ENCODE measurements around the gene FIG4. TPM values are rescaled to one million over a fixed set of nuclear protein-coding genes. Genes with fewer than 3 reads are reported as not detected.
A peak's percentile ranks its signal among the peaks of the same experiment; 100 is the strongest.

The FIG4 gene
- total RNA-seq, 5 donors from 2014 or later (not counting 1 experiment from before 2014, with no cell fraction given) = 10.5 to 13.5 (median 11.5) TPM

DNA sequence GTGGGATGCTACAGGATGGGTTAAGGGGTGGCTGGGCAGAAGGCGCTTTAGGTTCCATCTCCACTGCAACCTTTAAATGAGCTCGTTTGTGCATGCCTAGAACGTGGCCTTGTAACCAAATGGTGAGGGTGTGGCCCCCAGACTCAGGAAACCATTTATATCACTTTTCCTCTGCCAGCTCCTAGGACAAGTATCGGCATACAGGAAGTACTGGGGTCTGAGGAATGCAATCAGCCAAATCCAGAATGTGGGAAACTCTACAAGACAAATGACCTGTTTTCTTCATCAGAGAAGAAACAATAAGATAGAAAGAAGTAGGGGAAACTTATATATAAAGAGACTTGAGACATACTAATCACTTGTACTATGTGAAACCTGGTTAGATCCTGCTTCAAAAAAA is 21.3 kb upstream of the FIG4 start:
- Mint-ChIP-seq H3K36me3 (peaks cover 36% of the 10 kb centered on the region), H3K4me3 (no peak overlapping the region), H3K4me1 (no peaks in the 10 kb centered on the region), H3K27me3 (no peaks in the 10 kb centered on the region), H3K9me3 (no peaks in the 10 kb centered on the region), H3K27ac (no peak overlapping the region)
- DNase-seq = no peak
- ATAC-seq (replicated peaks in 1 of 4) = no peak
- H3K27ac ChIP-seq (ENCODE audit: low read length) = no peak overlapping the region
- WGBS (ENCODE audit: insufficient coverage) = no CpG with 5 or more reads among the region's 4 CpGs
- H3K27me3 ChIP-seq (replicated peaks in 1 of 2; ENCODE audit: control insufficient read depth in 2 of 2, extremely low read depth in 1 of 2, insufficient read depth in 2 of 2, low read length in 1 of 2) = no peaks in the 10 kb centered on the region
- peaks cover 0 to 5% of the 10 kb centered on the region in 2 donors for H3K36me3 ChIP-seq (ENCODE audit: control insufficient read depth in 2 of 2, extremely low read depth in 1 of 2, insufficient read depth in 1 of 2, low read length in 1 of 2)
- H3K4me3 ChIP-seq (ENCODE audit: control insufficient read depth in 1 of 2, extremely low read depth in 1 of 2, low read length in 1 of 2) = no peak overlapping the region
- POLR2A ChIA-PET = no interaction called here
- CTCF ChIA-PET = no interaction called here
- H3K4me1 ChIP-seq (ENCODE audit: control insufficient read depth in 1 of 2, extremely low read depth in 1 of 2, insufficient read depth in 2 of 2, low read length in 2 of 2) = no peaks in the 10 kb centered on the region
- no peaks in the 10 kb centered on the region for H3K9me3 ChIP-seq

DNA sequence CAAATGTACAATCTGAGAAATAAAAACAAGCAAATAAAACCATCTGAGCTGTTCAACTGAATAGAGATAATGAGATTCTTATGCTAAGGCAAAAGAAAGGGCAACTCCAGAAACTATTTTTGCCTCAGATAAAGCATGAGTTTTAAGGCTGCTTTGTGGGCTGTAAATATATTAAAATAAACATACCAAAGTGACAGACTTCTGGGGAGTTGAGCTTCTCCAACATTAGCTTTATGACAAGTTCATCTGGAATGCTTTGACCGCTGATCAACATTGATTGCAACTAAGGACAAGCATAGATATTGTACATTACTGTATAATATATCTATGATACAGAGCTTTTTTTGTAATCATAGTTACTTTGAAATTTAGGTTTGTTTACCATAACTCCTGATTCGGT is 19.4 kb upstream of the FIG4 start:
- Mint-ChIP-seq H3K36me3 (peaks cover 47% of the 10 kb centered on the region), H3K9me3 (peaks cover under 1 to 2% (median 2%) of the 10 kb centered on the region in 3 donors), H3K4me3 (no peak overlapping the region), H3K27ac (no peak overlapping the region), H3K27me3 (no peaks in the 10 kb centered on the region), H3K4me1 (no peaks in the 10 kb centered on the region)
- ATAC-seq (replicated peaks in 1 of 4) = no peak
- no peaks in the 10 kb centered on the region for H3K4me1 ChIP-seq (ENCODE audit: control insufficient read depth in 1 of 2, extremely low read depth in 1 of 2, insufficient read depth in 2 of 2, low read length in 2 of 2)
- no peak overlapping the region for H3K27ac ChIP-seq (ENCODE audit: low read length)
- CTCF ChIA-PET = no interaction called here
- no peak overlapping the region for H3K4me3 ChIP-seq (ENCODE audit: control insufficient read depth in 1 of 2, extremely low read depth in 1 of 2, low read length in 1 of 2)
- H3K36me3 ChIP-seq (ENCODE audit: control insufficient read depth in 2 of 2, extremely low read depth in 1 of 2, insufficient read depth in 1 of 2, low read length in 1 of 2) = peaks cover 0 to 5% of the 10 kb centered on the region in 2 donors
- H3K27me3 ChIP-seq (replicated peaks in 1 of 2; ENCODE audit: control insufficient read depth in 2 of 2, extremely low read depth in 1 of 2, insufficient read depth in 2 of 2, low read length in 1 of 2) = no peaks in the 10 kb centered on the region
- POLR2A ChIA-PET = no interaction called here
- H3K9me3 ChIP-seq = no peaks in the 10 kb centered on the region
- no CpG with 5 or more reads among the region's 2 CpGs for WGBS (ENCODE audit: insufficient coverage)
- no peak for DNase-seq

DNA sequence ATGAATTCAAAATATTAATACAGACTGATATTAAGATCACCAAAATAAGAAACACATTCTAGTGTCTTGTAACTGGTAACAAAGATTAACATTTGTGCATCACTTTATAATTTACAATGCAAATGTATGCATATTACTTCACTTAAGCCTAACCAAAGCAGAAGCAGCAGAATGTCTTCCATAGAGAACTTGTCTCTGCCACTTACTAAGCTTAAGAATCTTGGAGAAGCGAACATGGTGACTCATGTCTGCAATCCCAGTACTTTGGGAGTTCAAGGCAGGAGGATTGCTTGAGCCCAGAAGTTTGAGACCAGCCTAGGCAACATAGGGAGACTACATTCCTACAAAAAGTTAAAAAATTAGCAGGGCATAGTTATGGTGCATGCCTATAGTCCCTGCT is 18.9 kb upstream of the FIG4 start:
- CTCF ChIA-PET = no interaction called here
- POLR2A ChIA-PET = no interaction called here
- H3K4me1 Mint-ChIP-seq = no peaks in the 10 kb centered on the region

DNA sequence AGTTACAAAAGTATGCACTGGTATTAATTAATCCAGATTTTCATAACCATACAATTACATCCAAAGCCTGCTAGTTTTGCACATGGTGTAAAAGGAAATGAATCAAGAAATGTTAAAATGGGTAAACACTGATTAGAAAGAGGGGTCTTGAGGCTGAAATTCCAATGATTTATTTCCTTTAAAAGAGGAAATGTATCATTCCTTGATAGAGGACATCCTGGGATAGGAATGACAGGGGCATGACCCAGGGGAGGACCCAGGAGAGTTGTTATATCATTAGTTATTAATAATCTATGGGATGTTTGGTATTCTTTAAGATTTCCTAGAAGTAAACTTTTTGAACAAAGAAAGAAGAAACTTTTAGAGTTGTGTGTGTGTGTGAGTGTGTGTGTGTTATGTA is 18.3 kb upstream of the FIG4 start:
- Histone ChIP-seq H3K36me3 (ENCODE audit: control insufficient read depth in 2 of 2, extremely low read depth in 1 of 2, insufficient read depth in 1 of 2, low read length in 1 of 2) (peaks cover 0 to 5% of the 10 kb centered on the region in 2 donors), H3K27ac (ENCODE audit: low read length) (no peak overlapping the region), H3K9me3 (no peaks in the 10 kb centered on the region), H3K27me3 (replicated peaks in 1 of 2; ENCODE audit: control insufficient read depth in 2 of 2, extremely low read depth in 1 of 2, insufficient read depth in 2 of 2, low read length in 1 of 2) (no peaks in the 10 kb centered on the region), H3K4me3 (ENCODE audit: control insufficient read depth in 1 of 2, extremely low read depth in 1 of 2, low read length in 1 of 2) (no peak overlapping the region), H3K4me1 (ENCODE audit: control insufficient read depth in 1 of 2, extremely low read depth in 1 of 2, insufficient read depth in 2 of 2, low read length in 2 of 2) (no peaks in the 10 kb centered on the region)
- no peak overlapping the region for H3K27ac Mint-ChIP-seq
- POLR2A ChIA-PET = no interaction called here
- H3K9me3 Mint-ChIP-seq = peaks cover 3 to 4% (median 3%) of the 10 kb centered on the region in 3 donors
- ATAC-seq (replicated peaks in 1 of 4) (no peak), DNase-seq (no peak)
- H3K36me3 Mint-ChIP-seq = peaks cover 49% of the 10 kb centered on the region
- H3K4me3 Mint-ChIP-seq = no peak overlapping the region
- CTCF ChIA-PET = no interaction called here
- H3K27me3 Mint-ChIP-seq = no peaks in the 10 kb centered on the region
- no peaks in the 10 kb centered on the region for H3K4me1 Mint-ChIP-seq

More for the DNA sequence above, 18.9 kb upstream of the FIG4 start:
- ATAC-seq (replicated peaks in 1 of 4) (no peak), DNase-seq (no peak)
- peaks cover 3 to 4% (median 3%) of the 10 kb centered on the region in 3 donors for H3K9me3 Mint-ChIP-seq
- no CpG with 5 or more reads among the region's 1 CpG for WGBS (ENCODE audit: insufficient coverage)
- H3K27me3 ChIP-seq (replicated peaks in 1 of 2; ENCODE audit: control insufficient read depth in 2 of 2, extremely low read depth in 1 of 2, insufficient read depth in 2 of 2, low read length in 1 of 2) = no peaks in the 10 kb centered on the region
- H3K4me3 Mint-ChIP-seq = no peak overlapping the region
- no peak overlapping the region for H3K4me3 ChIP-seq (ENCODE audit: control insufficient read depth in 1 of 2, extremely low read depth in 1 of 2, low read length in 1 of 2)
- no peak overlapping the region for H3K27ac ChIP-seq (ENCODE audit: low read length)
- peaks cover 0 to 5% of the 10 kb centered on the region in 2 donors for H3K36me3 ChIP-seq (ENCODE audit: control insufficient read depth in 2 of 2, extremely low read depth in 1 of 2, insufficient read depth in 1 of 2, low read length in 1 of 2)
- H3K27me3 Mint-ChIP-seq = no peaks in the 10 kb centered on the region
- no peaks in the 10 kb centered on the region for H3K9me3 ChIP-seq
- H3K36me3 Mint-ChIP-seq = peaks cover 49% of the 10 kb centered on the region
- no peaks in the 10 kb centered on the region for H3K4me1 ChIP-seq (ENCODE audit: control insufficient read depth in 1 of 2, extremely low read depth in 1 of 2, insufficient read depth in 2 of 2, low read length in 2 of 2)
- H3K27ac Mint-ChIP-seq = no peak overlapping the region

DNA sequence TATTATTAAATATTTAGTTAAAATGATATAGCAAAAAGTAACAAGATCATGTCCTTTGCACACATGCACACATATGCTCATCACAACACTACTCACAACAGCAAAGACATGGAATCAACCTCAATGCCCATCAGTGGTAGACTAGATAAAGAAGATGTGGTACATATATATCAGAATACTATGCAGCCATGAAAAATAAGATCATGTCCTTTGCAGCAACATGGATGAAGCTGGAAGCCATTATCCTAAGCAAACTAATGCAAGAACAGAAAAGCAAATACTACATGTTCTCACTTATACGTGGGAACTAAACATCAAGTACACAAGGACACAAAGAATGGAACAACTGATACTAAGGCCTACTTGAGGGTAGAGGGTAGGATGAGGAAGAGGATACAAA is 14.4 kb upstream of the FIG4 start:
- H3K27me3 Mint-ChIP-seq = no peaks in the 10 kb centered on the region
- peaks cover 0 to 8% (median 5%) of the 10 kb centered on the region in 3 donors for H3K4me1 Mint-ChIP-seq
- Histone ChIP-seq H3K4me1 (ENCODE audit: control insufficient read depth in 1 of 2, extremely low read depth in 1 of 2, insufficient read depth in 2 of 2, low read length in 2 of 2) (no peaks in the 10 kb centered on the region), H3K9me3 (no peaks in the 10 kb centered on the region), H3K27ac (ENCODE audit: low read length) (no peak overlapping the region), H3K36me3 (ENCODE audit: control insufficient read depth in 2 of 2, extremely low read depth in 1 of 2, insufficient read depth in 1 of 2, low read length in 1 of 2) (peaks cover 0 to 5% of the 10 kb centered on the region in 2 donors), H3K27me3 (replicated peaks in 1 of 2; ENCODE audit: control insufficient read depth in 2 of 2, extremely low read depth in 1 of 2, insufficient read depth in 2 of 2, low read length in 1 of 2) (no peaks in the 10 kb centered on the region), H3K4me3 (ENCODE audit: control insufficient read depth in 1 of 2, extremely low read depth in 1 of 2, low read length in 1 of 2) (no peak overlapping the region)
- ATAC-seq (replicated peaks in 1 of 4) = no peak
- CTCF ChIA-PET = no interaction called here
- H3K4me3 Mint-ChIP-seq = no peak overlapping the region
- H3K36me3 Mint-ChIP-seq = peaks cover 40% of the 10 kb centered on the region
- no CpG with 5 or more reads among the region's 1 CpG for WGBS (ENCODE audit: insufficient coverage)
- H3K9me3 Mint-ChIP-seq = peaks cover 3 to 4% (median 3%) of the 10 kb centered on the region in 3 donors
- POLR2A ChIA-PET = no interaction called here
- DNase-seq = no peak
- H3K27ac Mint-ChIP-seq = no peak overlapping the region

DNA sequence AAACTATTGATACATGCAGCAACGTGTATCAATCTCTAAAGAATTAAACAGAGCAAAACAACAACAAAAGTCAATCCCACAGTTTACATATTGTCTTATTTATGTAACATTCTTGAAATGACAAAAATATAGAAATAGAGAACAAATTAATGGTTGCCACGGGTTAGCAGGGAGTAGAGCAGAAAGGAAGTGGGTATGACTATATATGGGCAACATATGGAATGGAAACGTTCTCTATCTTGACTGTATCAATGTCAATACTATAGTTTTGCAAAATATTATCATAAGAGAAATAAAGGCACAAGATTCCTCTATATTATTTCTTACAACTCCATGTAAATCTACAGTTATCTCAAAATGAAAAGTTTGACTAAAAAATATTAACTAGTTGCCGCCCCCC is 12.9 kb upstream of the FIG4 start:
- H3K9me3 ChIP-seq = no peaks in the 10 kb centered on the region
- peaks cover 0 to 16% (median 12%) of the 10 kb centered on the region in 3 donors for H3K4me1 Mint-ChIP-seq
- peak overlapping the region in 1 of 2 donors; percentile 57 for H3K27ac Mint-ChIP-seq
- DNase-seq = no peak
- POLR2A ChIA-PET = no interaction called here
- peaks cover 3 to 4% (median 3%) of the 10 kb centered on the region in 3 donors for H3K9me3 Mint-ChIP-seq
- no peak overlapping the region for H3K4me3 Mint-ChIP-seq
- ATAC-seq (replicated peaks in 1 of 4) = no peak
- H3K27ac ChIP-seq (ENCODE audit: low read length) = no peak overlapping the region
- WGBS (ENCODE audit: insufficient coverage) = no CpG with 5 or more reads among the region's 4 CpGs
- CTCF ChIA-PET = no interaction called here
- H3K27me3 Mint-ChIP-seq = no peaks in the 10 kb centered on the region
- H3K27me3 ChIP-seq (replicated peaks in 1 of 2; ENCODE audit: control insufficient read depth in 2 of 2, extremely low read depth in 1 of 2, insufficient read depth in 2 of 2, low read length in 1 of 2) = no peaks in the 10 kb centered on the region
- no peak overlapping the region for H3K4me3 ChIP-seq (ENCODE audit: control insufficient read depth in 1 of 2, extremely low read depth in 1 of 2, low read length in 1 of 2)
- H3K36me3 Mint-ChIP-seq = peaks cover 31% of the 10 kb centered on the region
- no peaks in the 10 kb centered on the region for H3K4me1 ChIP-seq (ENCODE audit: control insufficient read depth in 1 of 2, extremely low read depth in 1 of 2, insufficient read depth in 2 of 2, low read length in 2 of 2)
- H3K36me3 ChIP-seq (ENCODE audit: control insufficient read depth in 2 of 2, extremely low read depth in 1 of 2, insufficient read depth in 1 of 2, low read length in 1 of 2) = no peaks in the 10 kb centered on the region
